Neural cell (in vitro differentiated cells): Measurements from ENCODE around the gene TNS1. TPM values are rescaled to one million over a fixed set of nuclear protein-coding genes. Genes with fewer than 3 reads are reported as not detected.

Experiments used
- H2AFZ ChIP-seq: fragments of 200-600, 300-800 bp; sonication (generic), shearing (Covaris generic); 2 replicates; pipeline ENCODE4 v1.6.0; 2014; ENCODE audit warnings: low read depth, mild to moderate bottlenecking, antibody characterized with exemption, low read length, moderate library complexity
- H3F3A ChIP-seq: fragments of 200-600 bp; shearing (Covaris generic); 2 replicates; pipeline ENCODE4 v1.6.1; 2016; ENCODE audit warnings: mild to moderate bottlenecking, moderate library complexity, mixed read lengths, antibody characterized with exemption, low read length; ENCODE audit not compliant: insufficient read depth, poor library complexity, severe bottlenecking
- H3K27ac ChIP-seq: fragments of 200-600, 300-800 bp; sonication (generic), shearing (Covaris generic); 2 replicates; pipeline ENCODE4 v1.5.1; 2014; ENCODE audit warnings: mild to moderate bottlenecking, low read length, moderate library complexity
- H3K27me3 ChIP-seq: fragments of 300-800, 200-600 bp; sonication (generic), shearing (Covaris generic); 2 replicates; pipeline ENCODE4 v1.6.0; 2014; ENCODE audit warnings: mild to moderate bottlenecking, low read depth, low read length, moderate library complexity; ENCODE audit not compliant: insufficient read depth
- H3K36me3 ChIP-seq: fragments of 300-800, 200-600 bp; sonication (generic), shearing (Covaris generic); 2 replicates; pipeline ENCODE4 v1.5.1; 2014; ENCODE audit warnings: mild to moderate bottlenecking, antibody characterized with exemption, low read length, moderate library complexity; ENCODE audit not compliant: insufficient read depth
- H3K4me2 ChIP-seq: fragments of 300-800, 200-600 bp; sonication (generic), shearing (Covaris generic); 2 replicates; pipeline ENCODE4 v1.6.0; 2014; ENCODE audit warnings: mild to moderate bottlenecking, low read length
- H3K4me3 ChIP-seq: fragments of 300-800, 200-600 bp; sonication (generic), shearing (Covaris generic); 2 replicates; pipeline ENCODE4 v1.5.1; 2014; ENCODE audit warnings: mild to moderate bottlenecking, low read length, moderate library complexity
- H3K79me2 ChIP-seq: fragments of 200-600 bp; shearing (Covaris generic); replicated peaks from 2 replicates; pipeline ENCODE4 v1.6.0; 2014; ENCODE audit warnings: mild to moderate bottlenecking, low read length, moderate library complexity; ENCODE audit not compliant: insufficient read depth
- H3K9ac ChIP-seq: fragments of 300-800, 200-600 bp; sonication (generic), shearing (Covaris generic); 2 replicates; pipeline ENCODE4 v1.6.1; 2016; ENCODE audit warnings: mild to moderate bottlenecking, low read length, mixed read lengths
- H3K9me2 ChIP-seq: fragments of 200-600 bp; shearing (Covaris generic); 2 replicates; pipeline ENCODE4 v1.6.1; 2016; ENCODE audit warnings: mild to moderate bottlenecking, low read length, mixed read lengths; ENCODE audit not compliant: insufficient read depth
- H3K9me3 ChIP-seq: fragments of 200-600, 300-800 bp; sonication (generic), shearing (Covaris generic); 2 replicates; pipeline ENCODE4 v1.6.1; 2016; ENCODE audit warnings: mild to moderate bottlenecking, mixed run types, low read length, moderate library complexity, mixed read lengths
- H4K20me1 ChIP-seq: fragments of 200-600 bp; shearing (Covaris generic); 2 replicates; pipeline ENCODE4 v1.6.1; 2016; ENCODE audit warnings: mild to moderate bottlenecking, mixed run types; ENCODE audit not compliant: insufficient read depth
- CTCF ChIP-seq: fragments of 450-650 bp; IDR thresholded peaks from 2 replicates; pipeline ENCODE4 v1.5.1; 2014; ENCODE audit warnings: antibody characterized with exemption, mild to moderate bottlenecking, moderate library complexity; ENCODE audit not compliant: poor library complexity, severe bottlenecking
- EP300 ChIP-seq: fragments of 450-650 bp; conservative IDR thresholded peaks from 2 replicates; pipeline ENCODE4 v1.6.1; 2014; ENCODE audit warnings: antibody characterized with exemption, mild to moderate bottlenecking, moderate library complexity; ENCODE audit not compliant: poor library complexity, severe bottlenecking
- EZH2 ChIP-seq: fragments of 200-600, 300-800 bp; shearing (Covaris generic), sonication (generic); IDR thresholded peaks from 2 replicates; pipeline ENCODE4 v1.6.1; 2014; ENCODE audit warnings: antibody characterized with exemption, low read length, borderline replicate concordance, mild to moderate bottlenecking; ENCODE audit not compliant: insufficient read depth, poor library complexity, severe bottlenecking
- MXI1 ChIP-seq: fragments of 450-650 bp; conservative IDR thresholded peaks from 2 replicates; pipeline ENCODE4 v1.6.1; 2014; ENCODE audit warnings: antibody characterized with exemption, mild to moderate bottlenecking; ENCODE audit not compliant: poor library complexity, severe bottlenecking
- POLR2AphosphoS5 ChIP-seq: IDR thresholded peaks from 2 replicates; pipeline ENCODE4 v1.6.1; 2012
- RAD21 ChIP-seq: fragments of 450-650 bp; conservative IDR thresholded peaks from 2 replicates; pipeline ENCODE4 v1.6.1; 2014; ENCODE audit warnings: antibody characterized with exemption, mild to moderate bottlenecking, moderate library complexity
- REST ChIP-seq: IDR thresholded peaks from 2 replicates; pipeline ENCODE4 v1.6.1; 2012; ENCODE audit warnings: borderline replicate concordance
- SMC3 ChIP-seq: fragments of 450-650 bp; conservative IDR thresholded peaks from 2 replicates; pipeline ENCODE4 v1.6.1; 2014; ENCODE audit warnings: antibody characterized with exemption, mild to moderate bottlenecking, moderate library complexity; ENCODE audit not compliant: poor library complexity
- TAF1 ChIP-seq: IDR thresholded peaks from 2 replicates; pipeline ENCODE4 v1.6.1; 2012; ENCODE audit warnings: low read depth
- polyA plus RNA-seq: library from polyadenylated mRNA; depleted of rRNA; stranded (reverse); fragments of >200 nt; gene quantifications from 2 replicates; pipeline ENCODE4 v1.2.3, GENCODE V29; 2014

Gene TNS1
- polyA plus RNA-seq, 1 donor from 2014 or later = 1.5 TPM

- TF ChIP-seq SMC3 (no peak), POLR2AphosphoS5 (no peak), MXI1 (no peak), RAD21 (no peak), REST (no peak), TAF1 (no peak), EP300 (no peak), EZH2 (no peak), CTCF (no peak)
- Histone ChIP-seq H3K4me3 (no peak overlapping the region), H4K20me1 (no peaks in the 10 kb centered on the region), H3K27me3 (peaks cover 19% of the 10 kb centered on the region), H3K9me2 (no peaks in the 10 kb centered on the region), H2AFZ (no peak overlapping the region), H3F3A (no peaks in the 10 kb centered on the region), H3K4me2 (no peak overlapping the region), H3K9me3 (no peaks in the 10 kb centered on the region), H3K27ac (no peak overlapping the region), H3K9ac (no peak overlapping the region), H3K79me2 (no peaks in the 10 kb centered on the region), H3K36me3 (no peaks in the 10 kb centered on the region)
These were observed 29.8 kb upstream of the TNS1 start for GRCh38 chr2:218032336-218033171.

GRCh38 chr2:218031771-218032257 is 29.0 kb upstream of the TNS1 start:
- Histone ChIP-seq H3K4me2 (no peak overlapping the region), H3F3A (no peaks in the 10 kb centered on the region), H3K9me2 (no peaks in the 10 kb centered on the region), H3K4me3 (no peak overlapping the region), H3K36me3 (no peaks in the 10 kb centered on the region), H3K27ac (no peak overlapping the region), H3K79me2 (no peaks in the 10 kb centered on the region), H3K9me3 (no peaks in the 10 kb centered on the region), H3K27me3 (peaks cover 19% of the 10 kb centered on the region), H4K20me1 (no peaks in the 10 kb centered on the region), H2AFZ (no peak overlapping the region), H3K9ac (no peak overlapping the region)
- TF ChIP-seq EZH2 = no peak
- TF ChIP-seq REST = no peak
- no peak for TF ChIP-seq MXI1
- no peak for TF ChIP-seq SMC3
- TF ChIP-seq EP300 = no peak
- no peak for TF ChIP-seq POLR2AphosphoS5
- no peak for TF ChIP-seq CTCF
- no peak for TF ChIP-seq RAD21
- no peak for TF ChIP-seq TAF1
